Colonic mucosa (tissue), 4 donors: ENCODE measurements around the gene AKR1C4. TPM values are rescaled to one million over a fixed set of nuclear protein-coding genes. Genes with fewer than 3 reads are reported as not detected.

Source experiments
- DNase-seq: peaks from one replicate; pipeline ENCODE4 v3.0.0-alpha.2; 2020
- H3K27ac ChIP-seq: fragments of 200-600 bp; one replicate; pipeline ENCODE4 v1.8.0; 2021
- H3K27me3 ChIP-seq: fragments of 200-600 bp; one replicate; pipeline ENCODE4 v1.8.0; 2021
- H3K36me3 ChIP-seq: fragments of 200-600 bp; one replicate; pipeline ENCODE4 v1.8.0; 2021
- H3K4me1 ChIP-seq: fragments of 200-600 bp; one replicate; pipeline ENCODE4 v1.8.0; 2021; ENCODE audit warnings: mild to moderate bottlenecking
- H3K4me3 ChIP-seq: fragments of 200-600 bp; one replicate; pipeline ENCODE4 v1.8.0; 2021
- H3K9ac ChIP-seq, 2 donors: one replicate each; pipeline ENCODE4 v1.7.0; 2013; ENCODE audit warnings: control low read depth in 2 of 2, low read depth in 2 of 2, low read length in 2 of 2
- H3K9me3 ChIP-seq: fragments of 200-600 bp; one replicate; pipeline ENCODE4 v1.8.0; 2021
- CTCF ChIP-seq: fragments of 200-600 bp; IDR thresholded peaks from one replicate; pipeline ENCODE4 v1.8.0; 2022; ENCODE audit warnings: antibody characterized with exemption, mild to moderate bottlenecking
- intact Hi-C: fragments of 100-400 bp; cut with DNase I; formaldehyde crosslinking; loops from one replicate; pipeline ENCODE4 v1.14.1; 2022
- total RNA-seq, 2 donors: library from RNA; stranded (reverse); fragmentation: NEBNext Ultra II Directional in 1 of 2; extraction: Animal tissue kit (Norgen Biotek cat#: 25700) in 1 of 2; gene quantifications; one replicate each; pipeline ENCODE4 v1.2.1, GENCODE V29; 2021
- donor health status: healthy.
- donor health status: DM: no; HTN: no; CAD: no.
- donor health status: DM: no; HTN: no; CAD: no.

AKR1C4 gene
- total RNA-seq, 2 donors from 2014 or later, result not detected

GRCh38 chr10:5188358-5188757 lies 8.3 kb upstream of the AKR1C4 start:
- Histone ChIP-seq H3K4me1 (no peaks in the 10 kb centered on the region), H3K27ac (no peak overlapping the region), H3K4me3 (no peak overlapping the region), H3K36me3 (no peaks in the 10 kb centered on the region), H3K9me3 (no peaks in the 10 kb centered on the region), H3K9ac (no peak overlapping the region), H3K27me3 (no peaks in the 10 kb centered on the region)
- intact Hi-C loops, result no loop called here
- TF ChIP-seq CTCF, result no peak
- DNase-seq, result no peak

GRCh38 chr10:5194431-5194830 lies 2.2 kb upstream of the AKR1C4 start:
- H3K27me3 ChIP-seq, result no peaks in the 10 kb centered on the region
- TF ChIP-seq CTCF, result no peak
- H3K9me3 ChIP-seq, result no peaks in the 10 kb centered on the region
- H3K36me3 ChIP-seq, result no peaks in the 10 kb centered on the region
- no peak for DNase-seq
- intact Hi-C loops, result no loop called here
- H3K4me3 ChIP-seq, result no peak overlapping the region
- H3K9ac ChIP-seq, result no peak overlapping the region
- no peaks in the 10 kb centered on the region for H3K4me1 ChIP-seq
- no peak overlapping the region for H3K27ac ChIP-seq

GRCh38 chr10:5195727-5196374 lies 786 bp upstream of the AKR1C4 start:
- intact Hi-C loops, result no loop called here
- no peak for DNase-seq
- Histone ChIP-seq H3K36me3 (no peaks in the 10 kb centered on the region), H3K27ac (no peak overlapping the region), H3K9ac (no peak overlapping the region), H3K27me3 (no peaks in the 10 kb centered on the region), H3K4me1 (no peaks in the 10 kb centered on the region), H3K4me3 (no peak overlapping the region), H3K9me3 (no peaks in the 10 kb centered on the region)
- TF ChIP-seq CTCF, result no peak

- Histone ChIP-seq H3K9ac (no peak overlapping the region), H3K36me3 (no peaks in the 10 kb centered on the region), H3K27ac (no peak overlapping the region), H3K9me3 (no peaks in the 10 kb centered on the region), H3K4me1 (no peaks in the 10 kb centered on the region), H3K4me3 (no peak overlapping the region), H3K27me3 (no peaks in the 10 kb centered on the region)
- intact Hi-C loops, result no loop called here
- DNase-seq, result no peak
- TF ChIP-seq CTCF, result no peak
Measured at GRCh38 chr10:5198386-5198785, 1.7 kb downstream of the AKR1C4 start.

GRCh38 chr10:5199398-5199797 lies 2.8 kb downstream of the AKR1C4 start:
- TF ChIP-seq CTCF, result no peak
- no peaks in the 10 kb centered on the region for H3K4me1 ChIP-seq
- intact Hi-C loops, result no loop called here

More at GRCh38 chr10:5199398-5199797, 2.8 kb downstream of the AKR1C4 start:
- DNase-seq, result no peak
- no peak overlapping the region for H3K4me3 ChIP-seq
- no peaks in the 10 kb centered on the region for H3K27me3 ChIP-seq
- H3K27ac ChIP-seq, result no peak overlapping the region
- no peaks in the 10 kb centered on the region for H3K36me3 ChIP-seq
- no peaks in the 10 kb centered on the region for H3K9me3 ChIP-seq
- H3K9ac ChIP-seq, result no peak overlapping the region
